Right lobe of liver (tissue), 6 donors: ENCODE results near the gene NFE2L3. TPM values are rescaled to one million over a fixed set of nuclear protein-coding genes. Genes with fewer than 3 reads are reported as not detected.
A peak's percentile ranks its signal among the peaks of the same experiment; 100 is the strongest.

Source experiments
- ATAC-seq, 4 donors: fragments of 200-7000 bp; cut with Tn5 transposase; one replicate each; pipeline ENCODE4 v1.9.1; 2020; ENCODE audit warnings: mild to moderate bottlenecking in 4 of 4, moderate library complexity in 4 of 4
- DNase-seq, 3 donors: peaks; one replicate each; pipeline ENCODE4 v3.0.0-alpha.2; 2020
- H3K27ac ChIP-seq, 3 donors: fragments of 200-600 bp; one replicate each; pipeline ENCODE4 v1.8.0; 2022
- H3K27me3 ChIP-seq, 2 donors: fragments of 200-600 bp; one replicate each; pipeline ENCODE4 v1.8.0; 2022
- H3K36me3 ChIP-seq, 4 donors: fragments of 200-600 bp; sonication (generic) in 1 of 4; one replicate each; pipeline versions ENCODE4 v1.5.1 to v1.8.0; 2017 to 2022; ENCODE audit warnings: control low read depth in 1 of 4
- H3K4me1 ChIP-seq, 4 donors: fragments of 200-600 bp; sonication (generic) in 1 of 4; one replicate each; pipeline versions ENCODE4 v1.5.1 to v1.8.0; 2017 to 2022; ENCODE audit warnings: control low read depth in 1 of 4
- H3K4me3 ChIP-seq, 3 donors: fragments of 200-600 bp; one replicate each; pipeline ENCODE4 v1.8.0; 2022
- H3K9me3 ChIP-seq, 4 donors: fragments of 200-600 bp; sonication (generic) in 1 of 4; one replicate each; pipeline versions ENCODE4 v1.5.1 to v1.8.0; 2017 to 2022; ENCODE audit warnings: control low read depth in 1 of 4
- POLR2A ChIP-seq: fragments of 450-650 bp; IDR thresholded peaks from one replicate; pipeline ENCODE4 v1.6.1; 2017; ENCODE audit warnings: antibody characterized with exemption, mild to moderate bottlenecking
- WGBS: methylation state at CpG from one replicate; pipeline ENCODE4 v1.1.6; 2018; ENCODE audit warnings: low coverage, low lambda C conversion rate; ENCODE audit not compliant: insufficient coverage; ENCODE audit errors: missing lambda C conversion rate; 5-methylcytosine and 5-hydroxymethylcytosine counted together
- intact Hi-C, 2 donors: fragments of 100-400 bp; cut with DNase I; formaldehyde crosslinking; loops; one replicate each; pipeline versions ENCODE4 v1.11.2 to v1.14.1; 2022
- total RNA-seq, 6 experiments: library from RNA; depleted of rRNA in 2 of 6; stranded (reverse); fragments of >200 nt in 2 of 6; fragmentation: NEBNext Ultra II Directional in 3 of 6; extraction: Animal tissue kit (Norgen Biotek cat#: 25700) in 3 of 6; gene quantifications; one replicate each; pipeline versions ENCODE4 v1.1.0 to v1.2.4, GENCODE V29; 2016 to 2023
- TF ChIP-seq, protein P1 (sequence below), 4 donors: fragments of 200-600 bp in 3 of 4; fragments of 450-650 bp in 1 of 4; IDR thresholded peaks; one replicate each; pipeline versions ENCODE4 v1.5.1 to v1.8.0; 2016 to 2022; ENCODE audit warnings: antibody characterized with exemption in 4 of 4, mild to moderate bottlenecking in 2 of 4
- donor health status: DM: no; HTN: yes; CAD: no.
- donor health status: DM: no; HTN: no; CAD: no.
- donor health status: DM: no; HTN: no; CAD: no.
- donor health status: DM: no; HTN: yes; CAD: no.
- donor health status: DM: no; HTN: yes; CAD: no.

Gene NFE2L3
- total RNA-seq, 6 experiments from 2014 or later, result 0.13 to 2.0 (median 0.54) TPM

DNA sequence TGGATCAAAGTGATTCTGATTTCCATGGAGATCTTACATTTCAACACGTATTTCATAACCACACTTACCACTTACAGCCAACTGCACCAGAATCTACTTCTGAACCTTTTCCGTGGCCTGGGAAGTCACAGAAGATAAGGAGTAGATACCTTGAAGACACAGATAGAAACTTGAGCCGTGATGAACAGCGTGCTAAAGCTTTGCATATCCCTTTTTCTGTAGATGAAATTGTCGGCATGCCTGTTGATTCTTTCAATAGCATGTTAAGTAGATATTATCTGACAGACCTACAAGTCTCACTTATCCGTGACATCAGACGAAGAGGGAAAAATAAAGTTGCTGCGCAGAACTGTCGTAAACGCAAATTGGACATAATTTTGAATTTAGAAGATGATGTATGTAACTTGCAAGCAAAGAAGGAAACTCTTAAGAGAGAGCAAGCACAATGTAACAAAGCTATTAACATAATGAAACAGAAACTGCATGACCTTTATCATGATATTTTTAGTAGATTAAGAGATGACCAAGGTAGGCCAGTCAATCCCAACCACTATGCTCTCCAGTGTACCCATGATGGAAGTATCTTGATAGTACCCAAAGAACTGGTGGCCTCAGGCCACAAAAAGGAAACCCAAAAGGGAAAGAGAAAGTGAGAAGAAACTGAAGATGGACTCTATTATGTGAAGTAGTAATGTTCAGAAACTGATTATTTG is 33.3 kb downstream of the NFE2L3 start:
- Histone ChIP-seq H3K27me3 (no peaks in the 10 kb centered on the region), H3K27ac (no peak overlapping the region), H3K4me1 (peaks cover 0 to 35% (median 3%) of the 10 kb centered on the region in 4 donors), H3K9me3 (no peaks in the 10 kb centered on the region), H3K36me3 (peaks cover 3 to 26% (median 10%) of the 10 kb centered on the region in 4 donors), H3K4me3 (no peak overlapping the region)
- TF ChIP-seq, protein P1, sequence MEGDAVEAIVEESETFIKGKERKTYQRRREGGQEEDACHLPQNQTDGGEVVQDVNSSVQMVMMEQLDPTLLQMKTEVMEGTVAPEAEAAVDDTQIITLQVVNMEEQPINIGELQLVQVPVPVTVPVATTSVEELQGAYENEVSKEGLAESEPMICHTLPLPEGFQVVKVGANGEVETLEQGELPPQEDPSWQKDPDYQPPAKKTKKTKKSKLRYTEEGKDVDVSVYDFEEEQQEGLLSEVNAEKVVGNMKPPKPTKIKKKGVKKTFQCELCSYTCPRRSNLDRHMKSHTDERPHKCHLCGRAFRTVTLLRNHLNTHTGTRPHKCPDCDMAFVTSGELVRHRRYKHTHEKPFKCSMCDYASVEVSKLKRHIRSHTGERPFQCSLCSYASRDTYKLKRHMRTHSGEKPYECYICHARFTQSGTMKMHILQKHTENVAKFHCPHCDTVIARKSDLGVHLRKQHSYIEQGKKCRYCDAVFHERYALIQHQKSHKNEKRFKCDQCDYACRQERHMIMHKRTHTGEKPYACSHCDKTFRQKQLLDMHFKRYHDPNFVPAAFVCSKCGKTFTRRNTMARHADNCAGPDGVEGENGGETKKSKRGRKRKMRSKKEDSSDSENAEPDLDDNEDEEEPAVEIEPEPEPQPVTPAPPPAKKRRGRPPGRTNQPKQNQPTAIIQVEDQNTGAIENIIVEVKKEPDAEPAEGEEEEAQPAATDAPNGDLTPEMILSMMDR (IDR thresholded peaks at IDR 0.05), result no peak
- ATAC-seq (no peak), DNase-seq (no peak)
- intact Hi-C loops, result no loop called here
- WGBS, result 80% methylated on average over 10 of the region's 10 CpGs

DNA sequence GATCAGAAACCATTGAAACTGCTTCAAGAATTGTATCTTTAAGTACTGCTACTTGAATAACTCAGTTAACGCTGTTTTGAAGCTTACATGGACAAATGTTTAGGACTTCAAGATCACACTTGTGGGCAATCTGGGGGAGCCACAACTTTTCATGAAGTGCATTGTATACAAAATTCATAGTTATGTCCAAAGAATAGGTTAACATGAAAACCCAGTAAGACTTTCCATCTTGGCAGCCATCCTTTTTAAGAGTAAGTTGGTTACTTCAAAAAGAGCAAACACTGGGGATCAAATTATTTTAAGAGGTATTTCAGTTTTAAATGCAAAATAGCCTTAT is 33.8 kb downstream of the NFE2L3 start:
- peaks cover 5 to 31% (median 14%) of the 10 kb centered on the region in 4 donors for H3K36me3 ChIP-seq
- ATAC-seq, result no peak
- no peaks in the 10 kb centered on the region for H3K9me3 ChIP-seq
- DNase-seq, result no peak
- WGBS, result 93% methylated on average over 1 of the region's 1 CpG
- intact Hi-C loops, result no loop called here
- no peak for TF ChIP-seq POLR2A
- TF ChIP-seq, protein P1 (IDR thresholded peaks at IDR 0.05), result no peak
- no peak overlapping the region for H3K4me3 ChIP-seq
- no peak overlapping the region for H3K27ac ChIP-seq
- H3K4me1 ChIP-seq, result peaks cover 0 to 35% (median 3%) of the 10 kb centered on the region in 4 donors
- no peaks in the 10 kb centered on the region for H3K27me3 ChIP-seq

DNA sequence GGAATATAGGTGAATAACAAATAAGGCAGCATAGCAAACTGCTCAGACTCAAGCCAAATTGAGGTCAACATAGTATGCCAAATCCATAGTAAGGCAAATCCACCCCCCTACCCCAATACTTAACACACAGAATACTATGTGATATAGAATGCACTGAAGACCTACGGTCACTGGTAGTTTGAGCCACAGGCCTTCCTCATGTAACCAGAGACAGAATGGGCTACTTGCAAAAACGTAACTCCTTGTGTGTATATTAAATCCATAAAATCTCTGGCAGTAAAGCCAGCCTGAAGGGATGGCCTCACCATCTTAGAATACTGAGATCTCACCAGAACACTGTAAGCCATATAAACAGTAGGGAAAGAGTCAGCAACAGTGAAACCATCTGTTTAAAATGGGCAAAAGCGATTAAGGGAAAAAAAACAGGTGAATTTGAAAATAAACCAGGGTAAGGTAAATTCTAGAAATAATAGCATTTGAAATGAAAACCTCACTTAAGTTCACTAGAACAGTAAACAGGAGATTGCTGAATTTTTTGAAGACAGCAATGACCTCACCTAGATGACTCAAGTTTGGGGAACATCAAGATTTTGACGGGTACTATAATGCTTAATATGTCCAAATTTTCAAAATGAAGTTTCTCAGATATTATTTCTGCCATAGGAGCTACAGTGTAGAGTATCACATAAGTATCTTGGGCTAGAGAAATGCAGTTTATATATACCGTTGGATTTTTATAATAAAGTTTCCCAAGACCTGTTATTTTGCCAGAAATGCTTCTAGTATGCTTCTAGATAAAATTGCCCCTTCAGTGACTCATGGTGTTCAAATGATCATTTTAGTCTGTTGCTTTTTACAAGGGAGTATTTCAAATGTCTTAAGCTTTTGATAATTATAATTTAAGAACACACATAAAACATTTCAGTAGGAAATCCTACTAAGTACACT is 34.6 kb downstream of the NFE2L3 start:
- intact Hi-C loops, result no loop called here
- Histone ChIP-seq H3K9me3 (no peaks in the 10 kb centered on the region), H3K4me1 (peaks cover 0 to 35% (median 3%) of the 10 kb centered on the region in 4 donors), H3K36me3 (peaks cover 11 to 40% (median 20%) of the 10 kb centered on the region in 4 donors), H3K27ac (no peak overlapping the region), H3K4me3 (no peak overlapping the region), H3K27me3 (no peaks in the 10 kb centered on the region)
- TF ChIP-seq, protein P1 (IDR thresholded peaks at IDR 0.05), result no peak
- TF ChIP-seq POLR2A, result peak; percentile 10
- DNase-seq, result no peak
- no peak for ATAC-seq
- WGBS, result 63% methylated on average over 5 of the region's 5 CpGs

DNA sequence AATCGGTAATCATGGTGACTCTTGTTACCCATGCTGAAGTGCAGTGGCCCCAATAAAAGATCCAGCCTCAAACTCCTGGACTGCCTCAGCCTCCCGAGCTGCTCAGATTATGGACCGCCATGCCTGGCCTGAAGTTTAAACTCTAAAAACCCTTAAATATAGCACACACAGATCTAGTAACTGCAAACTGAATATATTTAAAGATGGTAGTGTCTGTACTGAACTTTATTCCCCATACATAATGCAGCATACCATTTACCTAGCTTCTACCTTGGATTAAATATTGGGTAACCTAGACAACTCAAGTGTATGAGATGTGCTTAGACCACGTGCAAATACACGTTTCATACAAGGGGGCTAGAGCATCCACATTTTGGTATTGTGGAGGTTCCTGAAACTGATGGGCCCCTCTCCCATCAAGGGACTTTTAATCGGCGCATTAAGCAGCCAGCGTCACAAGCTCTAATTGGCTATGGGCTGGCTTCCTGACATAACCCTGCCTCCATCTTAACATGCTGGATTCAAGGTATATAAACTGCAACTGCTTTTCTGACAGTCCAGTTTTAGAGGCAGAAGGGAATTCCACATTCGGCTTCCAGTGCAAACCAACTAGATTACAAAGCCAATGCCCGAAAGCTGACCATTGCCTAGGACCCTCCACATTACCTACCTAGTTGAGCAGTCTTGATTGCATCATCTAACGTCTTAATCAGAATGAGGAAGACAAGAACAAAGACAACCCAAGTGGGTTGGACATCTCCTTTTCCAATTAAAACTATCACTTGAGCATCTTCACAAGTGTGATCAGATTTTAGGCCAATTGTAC is 35.6 kb downstream of the NFE2L3 start:
- Histone ChIP-seq H3K9me3 (no peaks in the 10 kb centered on the region), H3K36me3 (peaks cover 14 to 49% (median 29%) of the 10 kb centered on the region in 4 donors), H3K27me3 (no peaks in the 10 kb centered on the region), H3K4me1 (peaks cover 0 to 41% (median 4%) of the 10 kb centered on the region in 4 donors), H3K4me3 (no peak overlapping the region), H3K27ac (no peak overlapping the region)
- intact Hi-C loops, result no loop called here
- WGBS, result 69% methylated on average over 8 of the region's 11 CpGs
- ATAC-seq, result peak in 1 of 4 donors; percentile 2
- TF ChIP-seq, protein P1 (IDR thresholded peaks at IDR 0.05), result no peak
- TF ChIP-seq POLR2A, result peak; percentile 16
- no peak for DNase-seq
